GM10847 (cell line): Measurements from ENCODE around the gene ZNF487.

Experiments used
- POLR2A ChIP-seq: IDR thresholded peaks from 2 replicates; pipeline ENCODE4 v1.6.1; 2011; ENCODE audit not compliant: insufficient read length; ENCODE audit errors: extremely low read depth

ZNF487 gene

GRCh38 chr10:43436291-43437140 is at the start of gene ZNF487:
Gene ZNF487 (plus strand): TSS chr10:43437111. CDS start chr10:43475814, 38,703 bp downstream.
- peak; percentile 66 for TF ChIP-seq POLR2A

GRCh38 chr10:43387678-43388032 is 49.3 kb upstream of the ZNF487 start:
- TF ChIP-seq POLR2A = no peak

- TF ChIP-seq POLR2A = no peak
Measured at GRCh38 chr10:43389867-43390266, 47.0 kb upstream of the ZNF487 start.

GRCh38 chr10:43390333-43390732 is 46.6 kb upstream of the ZNF487 start:
- no peak for TF ChIP-seq POLR2A

GRCh38 chr10:43390759-43391158 is 46.2 kb upstream of the ZNF487 start:
- TF ChIP-seq POLR2A = no peak

GRCh38 chr10:43391496-43391895 is 45.4 kb upstream of the ZNF487 start:
- no peak for TF ChIP-seq POLR2A

GRCh38 chr10:43392748-43393147 is 44.2 kb upstream of the ZNF487 start:
- TF ChIP-seq POLR2A = no peak

- TF ChIP-seq POLR2A = no peak
Measured at GRCh38 chr10:43393606-43394360, 43.1 kb upstream of the ZNF487 start.

GRCh38 chr10:43394868-43395267 is 42.0 kb upstream of the ZNF487 start:
- no peak for TF ChIP-seq POLR2A

- TF ChIP-seq POLR2A = no peak
Measured at GRCh38 chr10:43395571-43396060, 41.3 kb upstream of the ZNF487 start.

- no peak for TF ChIP-seq POLR2A
Measured at GRCh38 chr10:43396061-43396927, 40.6 kb upstream of the ZNF487 start.

- peak; percentile 73 for TF ChIP-seq POLR2A
Measured at GRCh38 chr10:43396928-43397624, 39.8 kb upstream of the ZNF487 start.

GRCh38 chr10:43398939-43399319 is 38.0 kb upstream of the ZNF487 start:
- no peak for TF ChIP-seq POLR2A
